ENCODE measurements around the gene MATCAP1.

Gene MATCAP1

DNA sequence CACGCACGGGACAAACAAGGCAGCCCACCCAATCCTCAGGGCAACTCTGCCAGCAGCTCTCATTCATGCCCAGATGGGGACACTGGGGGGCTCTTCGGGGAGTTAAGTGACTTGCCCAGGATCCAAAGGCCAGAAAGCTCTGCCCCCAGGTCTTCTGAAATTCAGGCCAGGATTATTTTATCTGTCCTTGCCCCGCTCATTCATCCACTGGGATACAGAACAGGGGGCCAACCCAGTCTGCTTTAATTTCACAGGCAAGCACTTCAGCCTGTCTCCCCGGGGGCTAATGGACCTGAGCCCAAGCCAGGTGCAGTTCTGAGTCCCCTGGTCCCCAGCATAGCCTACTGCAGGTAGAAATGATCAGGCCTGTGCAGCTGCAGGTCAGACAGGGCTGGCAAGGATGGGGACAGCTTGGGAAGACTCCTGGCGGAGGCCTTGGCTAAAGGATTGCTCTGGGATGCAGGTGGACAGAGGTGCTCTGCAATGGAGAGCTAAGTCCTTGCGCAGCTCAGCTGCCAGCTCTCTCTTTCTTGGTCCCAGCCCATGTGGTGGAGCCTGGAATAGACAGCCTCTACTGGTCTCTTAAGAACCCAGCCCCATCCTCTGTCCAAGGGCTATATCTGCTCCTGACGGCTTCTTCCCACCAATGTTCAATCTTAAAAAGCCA lies 32.2 kb downstream of the MATCAP1 start:
- TF ChIP-seq, protein P1, sequence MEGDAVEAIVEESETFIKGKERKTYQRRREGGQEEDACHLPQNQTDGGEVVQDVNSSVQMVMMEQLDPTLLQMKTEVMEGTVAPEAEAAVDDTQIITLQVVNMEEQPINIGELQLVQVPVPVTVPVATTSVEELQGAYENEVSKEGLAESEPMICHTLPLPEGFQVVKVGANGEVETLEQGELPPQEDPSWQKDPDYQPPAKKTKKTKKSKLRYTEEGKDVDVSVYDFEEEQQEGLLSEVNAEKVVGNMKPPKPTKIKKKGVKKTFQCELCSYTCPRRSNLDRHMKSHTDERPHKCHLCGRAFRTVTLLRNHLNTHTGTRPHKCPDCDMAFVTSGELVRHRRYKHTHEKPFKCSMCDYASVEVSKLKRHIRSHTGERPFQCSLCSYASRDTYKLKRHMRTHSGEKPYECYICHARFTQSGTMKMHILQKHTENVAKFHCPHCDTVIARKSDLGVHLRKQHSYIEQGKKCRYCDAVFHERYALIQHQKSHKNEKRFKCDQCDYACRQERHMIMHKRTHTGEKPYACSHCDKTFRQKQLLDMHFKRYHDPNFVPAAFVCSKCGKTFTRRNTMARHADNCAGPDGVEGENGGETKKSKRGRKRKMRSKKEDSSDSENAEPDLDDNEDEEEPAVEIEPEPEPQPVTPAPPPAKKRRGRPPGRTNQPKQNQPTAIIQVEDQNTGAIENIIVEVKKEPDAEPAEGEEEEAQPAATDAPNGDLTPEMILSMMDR (IDR thresholded peaks at IDR 0.05; ENCODE audit: low read depth, low read length), result no peak
- no peaks in the 10 kb centered on the region for H3K9me3 ChIP-seq
- 0 out of 2 replicates have a peak, but pooled peaks cover 2% of the 10 kb centered on the region for H3K4me1 ChIP-seq
- peak overlapping the region; percentile 77 for H3K4me3 ChIP-seq (ENCODE audit: low read depth, low read length)
- peaks cover 17% of the 10 kb centered on the region for H3K36me3 ChIP-seq
- DNase-seq, result no peak
- peaks cover 12% of the 10 kb centered on the region for H3K27me3 ChIP-seq

DNA sequence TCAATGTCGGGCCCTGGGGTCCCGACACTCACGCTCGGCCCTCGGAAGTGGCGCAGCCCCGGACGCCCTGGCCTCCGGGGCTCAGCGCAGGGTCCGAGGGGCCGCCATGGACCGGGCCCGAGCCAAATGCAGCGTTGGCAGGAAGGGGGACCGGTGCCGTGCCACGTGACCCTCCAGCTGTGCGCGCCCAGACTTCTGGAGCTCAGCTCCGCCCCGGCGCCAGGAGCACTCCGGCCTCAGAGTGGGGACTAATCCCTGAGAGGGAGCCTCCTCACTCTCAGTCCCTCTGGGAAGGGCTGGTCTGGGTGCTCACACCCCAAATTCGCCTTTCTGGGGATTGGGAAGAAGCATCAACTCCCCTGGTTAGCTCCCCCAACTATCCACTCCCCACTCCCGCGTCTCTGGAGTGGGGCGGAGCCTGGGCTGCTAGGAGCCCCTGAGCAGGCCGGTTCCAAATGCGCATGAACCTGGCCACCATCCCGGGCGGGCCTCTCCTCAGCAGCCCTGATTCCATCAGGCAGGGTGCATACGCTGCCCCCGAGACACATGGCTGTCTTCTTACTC lies 32.8 kb downstream of the MATCAP1 start, which contains the start of gene B3GNT9:
Gene B3GNT9 (minus strand): TSS at position 166 of the 564 bp plus-strand sequence. CDS start 513 bp downstream, outside the sequence.
- peak; percentile 76 for DNase-seq
- H3K36me3 ChIP-seq, result peaks cover 24% of the 10 kb centered on the region

DNA sequence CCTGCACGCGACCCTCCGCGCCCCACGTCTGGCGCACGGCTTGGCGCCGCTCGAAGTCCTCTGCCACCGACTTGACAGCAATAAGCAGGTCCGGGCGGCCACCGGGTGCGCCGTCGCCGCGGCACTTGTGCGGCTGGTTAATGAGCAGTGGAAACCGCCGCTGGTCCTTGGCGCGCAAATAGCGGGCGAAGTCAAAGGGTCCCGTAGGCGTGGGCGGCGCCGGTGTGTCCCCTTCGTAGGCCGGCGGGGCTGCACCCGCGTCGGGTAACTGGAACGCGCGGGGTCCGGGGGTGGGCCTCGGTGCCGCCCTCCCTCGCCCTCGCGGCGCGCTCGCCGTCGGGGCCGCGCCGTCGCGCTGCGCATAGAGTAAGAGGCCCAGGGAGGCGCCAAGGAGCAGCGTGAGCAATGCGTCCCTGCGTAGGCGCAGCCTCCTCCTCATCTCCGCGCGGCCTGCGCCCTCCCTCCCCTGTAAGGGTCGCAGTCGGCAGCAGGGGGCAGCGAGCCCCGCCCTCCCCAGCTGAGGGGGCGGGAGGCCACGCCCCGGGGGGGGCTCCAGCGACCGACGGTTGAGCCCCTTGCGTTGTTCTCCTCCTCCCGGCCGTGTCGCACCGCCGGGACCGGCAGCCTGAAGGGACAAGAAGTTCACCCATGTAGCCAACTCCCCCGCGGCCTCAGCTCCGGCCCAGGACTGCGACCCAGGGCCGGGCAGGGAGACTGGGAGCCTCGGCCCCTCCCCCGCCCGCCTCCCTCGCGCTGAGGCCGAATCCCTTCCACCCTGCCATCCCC lies 33.5 kb downstream of the MATCAP1 start:
- peaks cover 2% of the 10 kb centered on the region; the same call in 1 of the 2 replicates for H3K27me3 ChIP-seq
- peak overlapping the region; percentile 77 for H3K4me3 ChIP-seq (ENCODE audit: low read depth, low read length)
- peak; percentile 72 for DNase-seq
- H3K9me3 ChIP-seq, result no peaks in the 10 kb centered on the region
- TF ChIP-seq, protein P1 (IDR thresholded peaks at IDR 0.05; ENCODE audit: low read depth, low read length), result peak; percentile 21
- 0 out of 2 replicates have a peak, but pooled peaks cover 2% of the 10 kb centered on the region for H3K4me1 ChIP-seq
- peaks cover 31% of the 10 kb centered on the region for H3K36me3 ChIP-seq

More for the DNA sequence above, 32.8 kb downstream of the MATCAP1 start, which contains the start of gene B3GNT9:
- H3K9me3 ChIP-seq, result no peaks in the 10 kb centered on the region
- TF ChIP-seq, protein P1 (IDR thresholded peaks at IDR 0.05; ENCODE audit: low read depth, low read length), result no peak
- peaks cover 8% of the 10 kb centered on the region for H3K27me3 ChIP-seq
- H3K4me3 ChIP-seq (ENCODE audit: low read depth, low read length), result peak within 1 kb of the TSS; percentile 77
- 0 out of 2 replicates have a peak, but pooled peaks cover 2% of the 10 kb centered on the region for H3K4me1 ChIP-seq

DNA sequence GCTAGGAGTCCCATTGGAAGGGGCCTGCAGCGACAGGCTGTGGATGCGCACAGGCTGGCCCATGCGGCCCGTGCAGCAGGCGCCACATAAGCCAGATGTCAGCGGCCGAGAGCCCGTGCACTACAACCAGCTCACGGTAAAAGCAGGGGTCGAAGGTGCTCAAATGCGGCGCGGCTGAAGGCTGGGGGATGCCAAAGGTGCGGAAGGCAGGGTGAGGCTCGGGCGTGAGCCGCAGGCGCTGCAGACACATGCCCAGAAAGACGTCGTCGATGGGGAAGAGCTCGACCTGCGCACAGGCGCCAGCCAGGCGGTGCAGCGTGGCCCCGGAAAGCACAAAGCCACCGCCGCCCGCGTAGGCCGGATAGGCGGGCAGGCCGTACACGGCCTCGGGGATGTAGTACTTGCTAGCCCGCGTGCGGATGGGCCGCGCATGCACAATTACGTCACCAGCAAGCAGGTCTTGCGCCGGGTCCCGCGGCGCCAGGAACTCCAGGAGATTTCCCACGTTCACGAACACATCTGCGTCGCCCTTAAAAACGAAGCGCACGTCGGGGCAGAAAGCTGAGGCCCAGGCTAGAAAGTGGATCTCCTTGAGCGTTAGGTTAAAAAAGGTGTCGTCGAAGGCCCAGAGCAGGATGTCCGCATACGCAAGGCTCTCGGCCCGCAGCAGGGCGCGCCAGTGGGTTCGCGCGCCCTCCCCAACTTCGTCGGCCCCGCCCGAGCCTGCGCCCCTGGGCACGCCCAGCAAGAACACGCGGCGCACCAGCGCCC lies 34.3 kb downstream of the MATCAP1 start:
- Histone ChIP-seq H3K4me3 (ENCODE audit: low read depth, low read length) (no peak overlapping the region), H3K36me3 (peaks cover 37% of the 10 kb centered on the region), H3K9me3 (no peaks in the 10 kb centered on the region), H3K27me3 (no peaks in the 10 kb centered on the region), H3K4me1 (0 out of 2 replicates have a peak, but pooled peaks cover 2% of the 10 kb centered on the region)
- TF ChIP-seq, protein P1 (IDR thresholded peaks at IDR 0.05; ENCODE audit: low read depth, low read length), result no peak
- DNase-seq, result peak; percentile 13

DNA sequence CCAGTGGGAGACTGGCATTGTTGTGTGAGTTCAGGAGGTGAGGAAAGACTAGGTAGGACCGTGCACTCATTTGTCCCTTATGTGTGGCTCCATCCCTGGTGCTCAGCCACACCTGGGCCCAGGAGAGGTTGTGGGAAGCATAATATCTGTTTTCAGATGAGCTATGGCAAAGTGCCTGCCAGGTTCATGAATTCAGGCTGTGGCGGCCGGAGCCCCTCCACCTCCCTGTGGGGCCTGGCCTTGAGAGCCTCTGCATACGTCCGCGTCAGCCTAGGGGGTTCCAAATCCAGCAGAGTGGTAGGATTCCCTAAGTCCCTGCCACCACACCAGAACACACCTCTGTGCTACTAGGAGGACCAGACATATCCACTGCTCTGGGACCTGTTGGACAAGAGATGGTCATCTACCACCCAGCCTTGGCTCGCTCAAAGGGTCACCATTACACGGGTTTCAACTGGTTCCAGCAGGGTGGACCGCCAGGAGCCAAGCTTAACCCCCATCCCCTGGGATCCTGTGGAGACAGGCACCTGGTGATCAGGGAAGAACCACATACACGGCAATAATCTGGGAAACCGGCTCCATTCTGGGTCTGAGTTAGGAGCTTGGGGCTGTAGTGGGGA lies 35.0 kb downstream of the MATCAP1 start:
- Histone ChIP-seq H3K4me1 (0 out of 2 replicates have a peak, but pooled peaks cover 2% of the 10 kb centered on the region), H3K4me3 (ENCODE audit: low read depth, low read length) (no peak overlapping the region), H3K9me3 (no peaks in the 10 kb centered on the region), H3K36me3 (peaks cover 44% of the 10 kb centered on the region), H3K27me3 (no peaks in the 10 kb centered on the region)
- DNase-seq, result no peak
- TF ChIP-seq, protein P1 (IDR thresholded peaks at IDR 0.05; ENCODE audit: low read depth, low read length), result no peak

Measured in BE2C (cell line).